ENCODE results near the gene ENTHD1.

Gene ENTHD1

DNA sequence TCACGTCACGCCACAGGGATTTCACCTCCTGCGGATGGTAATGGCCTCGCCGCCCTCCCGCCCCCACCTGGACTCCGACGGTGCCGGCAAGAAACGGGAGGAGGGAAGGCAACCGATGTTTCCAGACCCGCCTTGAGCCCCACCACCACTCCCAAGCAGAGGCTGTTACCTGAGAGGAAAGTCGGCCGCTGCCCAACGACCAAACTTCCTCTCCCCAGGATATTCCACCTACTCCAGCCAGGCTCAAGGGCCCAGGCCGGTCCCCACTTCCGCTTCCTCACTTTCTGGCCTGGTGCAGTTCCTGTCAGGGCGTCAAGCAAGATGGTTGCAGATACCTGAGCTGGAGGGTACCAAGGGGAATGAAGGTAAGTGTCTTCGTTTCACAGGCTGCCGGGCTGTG lies at the start of gene ENTHD1:
Gene ENTHD1 (minus strand): TSS at position 235 of the 400 bp plus-strand sequence. CDS start 6,012 bp downstream, outside the sequence.
- DNase-seq = no peak

DNA sequence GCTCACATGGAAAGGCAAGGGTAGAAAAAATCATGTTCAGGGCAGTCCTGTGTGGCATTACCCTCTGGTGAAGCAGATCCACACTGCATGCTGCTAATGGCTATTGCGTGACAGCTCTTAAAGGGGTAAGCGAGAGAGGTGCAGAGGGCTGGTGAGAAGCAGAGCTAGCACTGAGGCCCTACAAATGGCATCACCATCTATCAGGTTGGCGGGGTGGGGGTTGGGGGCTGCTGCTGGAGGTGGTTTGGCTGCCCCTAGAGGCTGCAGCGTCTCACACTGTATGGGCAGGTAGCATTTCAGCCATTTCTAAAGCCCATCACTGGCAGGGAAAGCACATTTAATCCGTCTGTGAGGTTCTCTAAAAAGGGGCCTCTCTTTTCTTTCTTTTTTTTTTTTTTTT lies 49.8 kb upstream of the ENTHD1 start:
- no peak for DNase-seq

DNA sequence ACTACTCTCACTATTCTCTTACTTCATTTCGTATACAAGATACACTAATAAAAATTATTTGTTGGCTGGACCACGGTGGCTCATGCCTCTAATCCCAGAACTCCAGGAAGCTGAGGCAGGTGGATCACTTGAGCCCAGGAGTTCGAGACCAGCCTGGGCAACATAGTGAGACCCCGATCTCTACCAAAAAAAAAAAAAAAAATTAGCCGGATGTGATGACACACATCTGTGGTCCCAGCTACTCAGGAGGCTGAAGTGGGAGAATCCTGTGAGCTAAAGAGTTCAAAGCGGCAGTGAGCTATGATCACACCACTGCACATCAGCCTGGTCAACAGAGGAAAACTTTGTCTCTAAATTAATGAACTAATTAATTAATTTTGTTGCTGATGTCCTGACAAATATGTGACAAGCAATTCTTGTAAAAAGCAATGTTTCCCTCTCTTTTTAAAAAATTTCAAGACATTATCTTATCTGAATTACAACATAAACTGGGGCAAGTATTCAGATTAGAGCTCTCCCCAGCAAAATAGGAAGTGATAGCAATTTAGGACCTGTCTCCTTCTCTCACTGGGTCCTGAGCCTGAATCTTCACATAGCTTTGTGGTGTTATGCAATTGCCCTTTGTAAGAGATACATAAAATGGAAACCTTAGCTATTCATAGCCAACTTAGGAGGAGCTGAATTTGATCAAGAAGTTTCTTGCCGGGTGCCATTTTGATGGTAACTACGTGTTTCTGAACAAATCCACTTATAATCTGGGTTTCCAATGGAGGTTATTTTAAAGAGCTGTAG lies 49.1 kb upstream of the ENTHD1 start:
- DNase-seq = no peak

DNA sequence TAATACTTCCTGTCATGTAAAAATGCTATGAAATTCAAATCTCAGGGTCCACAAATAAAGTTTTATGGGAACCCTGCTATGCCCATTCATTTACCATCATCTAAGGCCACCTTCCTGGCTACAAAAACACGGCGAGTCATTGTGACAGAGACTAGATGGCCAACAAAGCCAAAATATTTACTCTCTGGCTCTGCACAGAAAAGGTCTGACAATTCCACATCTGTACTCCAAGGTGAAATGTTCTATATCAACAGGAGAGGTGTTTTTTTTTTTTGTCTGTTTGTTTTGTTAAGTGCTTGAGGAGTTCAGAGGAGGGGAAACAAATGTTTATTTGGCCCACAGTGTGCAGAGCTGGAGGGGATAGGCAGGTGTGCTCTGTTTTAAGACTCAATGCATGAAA lies 48.0 kb upstream of the ENTHD1 start:
- no peak for DNase-seq

- no peak for DNase-seq
Measured at GRCh38 chr22:39940757-39941305, 47.3 kb upstream of the ENTHD1 start.

GRCh38 chr22:39939830-39940229 lies 46.3 kb upstream of the ENTHD1 start:
- DNase-seq = no peak

DNA sequence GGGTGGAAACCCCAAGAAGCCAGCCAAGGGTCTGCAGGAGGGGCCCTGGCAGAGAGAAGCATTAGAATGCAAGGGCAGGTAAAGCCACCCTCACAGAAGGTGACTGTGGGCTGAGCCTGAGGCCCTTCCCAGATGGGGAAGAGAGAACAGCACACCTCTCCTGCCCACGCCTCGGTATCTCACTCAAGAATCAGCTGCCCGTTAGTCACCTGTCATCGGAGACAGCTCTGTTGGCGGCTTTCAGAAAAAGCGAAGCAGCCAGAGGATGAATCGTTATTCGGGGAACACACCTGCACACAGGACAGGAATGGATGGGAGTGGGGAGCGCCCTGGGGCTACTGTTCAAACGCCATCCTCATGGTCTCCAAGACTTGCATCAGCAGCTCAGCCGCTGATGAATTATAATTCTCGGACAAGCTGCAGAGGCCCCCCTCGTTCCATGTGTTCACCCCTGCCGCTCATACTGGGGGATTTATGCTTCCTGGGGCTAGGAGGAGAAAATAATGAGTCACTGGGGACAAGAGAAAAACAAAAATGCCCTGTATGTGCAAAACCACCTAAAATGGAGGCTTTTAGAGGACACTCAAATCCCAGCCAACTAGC lies 45.0 kb upstream of the ENTHD1 start:
- DNase-seq = no peak

- DNase-seq = no peak
Measured at GRCh38 chr22:39937906-39938305, 44.3 kb upstream of the ENTHD1 start.

- no peak for DNase-seq
Measured at GRCh38 chr22:39936523-39937145, 43.1 kb upstream of the ENTHD1 start.

DNA sequence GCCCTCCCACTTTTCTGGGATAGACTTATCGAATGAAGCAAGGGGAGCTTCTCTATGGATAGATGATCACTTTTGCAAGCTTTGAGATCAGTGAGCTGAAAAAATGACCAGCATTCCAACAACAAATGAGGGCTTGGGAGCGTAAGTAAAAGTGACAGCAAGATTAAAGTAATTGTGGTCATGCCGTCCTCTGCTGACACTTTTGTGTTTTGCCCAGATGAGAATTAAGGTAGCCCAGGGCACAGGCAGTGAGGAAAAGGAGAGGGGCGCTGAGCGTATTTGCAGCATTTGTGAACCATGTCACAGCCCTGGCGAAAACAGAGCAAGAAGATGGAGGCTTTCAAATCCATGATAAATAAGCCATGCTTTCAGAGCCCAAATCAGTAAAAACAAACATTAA lies 42.1 kb upstream of the ENTHD1 start:
- peak; percentile 88 for DNase-seq

DNA sequence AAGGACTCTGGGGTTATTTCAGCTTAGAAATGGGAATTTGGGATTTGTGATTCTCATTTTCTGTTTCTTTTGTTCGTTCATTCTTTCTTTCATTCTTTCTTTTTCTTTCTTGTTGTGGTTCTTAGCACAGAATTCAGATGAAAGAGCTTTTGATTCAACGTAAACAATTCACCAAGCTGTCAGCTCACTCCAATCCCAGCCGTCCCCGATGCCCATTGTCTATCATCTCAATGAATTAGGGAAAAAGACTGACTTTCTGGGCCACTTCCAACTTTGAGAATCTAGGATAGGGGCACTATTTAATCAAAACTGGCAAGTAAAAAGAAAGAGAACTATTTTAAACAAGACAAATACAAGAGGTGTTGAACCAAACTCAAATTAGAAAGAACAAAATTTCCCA lies 41.6 kb upstream of the ENTHD1 start:
- no peak for DNase-seq

DNA sequence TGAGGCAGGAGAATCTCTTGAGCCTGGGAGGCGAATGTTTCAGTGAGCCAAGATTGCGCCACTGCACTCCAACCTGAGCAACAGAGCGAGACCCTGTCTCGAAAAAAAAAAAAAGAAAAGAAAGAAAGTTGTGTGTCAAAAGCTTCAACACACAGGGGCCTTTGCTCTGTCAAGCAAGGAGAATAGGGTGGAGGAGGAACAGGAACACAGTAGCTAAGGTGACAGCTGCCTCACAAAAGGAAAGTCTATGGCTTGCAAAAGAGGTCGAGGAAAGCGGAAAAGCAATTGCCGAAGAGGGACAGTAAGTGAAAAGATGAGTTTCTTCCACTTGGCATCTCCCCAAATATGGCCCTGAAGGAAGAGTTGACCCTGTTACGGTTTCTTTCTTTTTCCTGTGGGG lies 40.2 kb upstream of the ENTHD1 start:
- DNase-seq = no peak

GRCh38 chr22:39932918-39933649 lies 39.5 kb upstream of the ENTHD1 start:
- no peak for DNase-seq

GRCh38 chr22:39932166-39932565 lies 38.6 kb upstream of the ENTHD1 start:
- no peak for DNase-seq

DNA sequence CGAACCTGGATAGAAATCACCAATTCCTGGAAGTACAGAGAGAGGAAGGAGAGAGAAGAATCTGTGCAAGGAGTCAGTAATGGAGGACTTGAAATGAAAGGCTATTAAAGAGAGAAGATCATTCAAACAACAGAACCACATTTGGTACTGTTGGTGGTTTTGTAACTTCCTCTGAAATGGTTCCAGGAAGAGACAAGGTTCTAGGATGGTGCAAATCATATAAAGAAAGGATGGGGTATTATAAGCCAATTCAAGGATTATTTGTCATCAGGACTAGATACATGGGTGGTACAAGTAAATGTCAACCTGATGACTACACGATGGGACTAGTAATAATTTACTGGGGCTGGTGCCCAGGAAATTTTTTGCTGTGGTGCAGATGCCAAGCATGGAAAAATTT lies 37.7 kb upstream of the ENTHD1 start:
- no peak for DNase-seq

DNA sequence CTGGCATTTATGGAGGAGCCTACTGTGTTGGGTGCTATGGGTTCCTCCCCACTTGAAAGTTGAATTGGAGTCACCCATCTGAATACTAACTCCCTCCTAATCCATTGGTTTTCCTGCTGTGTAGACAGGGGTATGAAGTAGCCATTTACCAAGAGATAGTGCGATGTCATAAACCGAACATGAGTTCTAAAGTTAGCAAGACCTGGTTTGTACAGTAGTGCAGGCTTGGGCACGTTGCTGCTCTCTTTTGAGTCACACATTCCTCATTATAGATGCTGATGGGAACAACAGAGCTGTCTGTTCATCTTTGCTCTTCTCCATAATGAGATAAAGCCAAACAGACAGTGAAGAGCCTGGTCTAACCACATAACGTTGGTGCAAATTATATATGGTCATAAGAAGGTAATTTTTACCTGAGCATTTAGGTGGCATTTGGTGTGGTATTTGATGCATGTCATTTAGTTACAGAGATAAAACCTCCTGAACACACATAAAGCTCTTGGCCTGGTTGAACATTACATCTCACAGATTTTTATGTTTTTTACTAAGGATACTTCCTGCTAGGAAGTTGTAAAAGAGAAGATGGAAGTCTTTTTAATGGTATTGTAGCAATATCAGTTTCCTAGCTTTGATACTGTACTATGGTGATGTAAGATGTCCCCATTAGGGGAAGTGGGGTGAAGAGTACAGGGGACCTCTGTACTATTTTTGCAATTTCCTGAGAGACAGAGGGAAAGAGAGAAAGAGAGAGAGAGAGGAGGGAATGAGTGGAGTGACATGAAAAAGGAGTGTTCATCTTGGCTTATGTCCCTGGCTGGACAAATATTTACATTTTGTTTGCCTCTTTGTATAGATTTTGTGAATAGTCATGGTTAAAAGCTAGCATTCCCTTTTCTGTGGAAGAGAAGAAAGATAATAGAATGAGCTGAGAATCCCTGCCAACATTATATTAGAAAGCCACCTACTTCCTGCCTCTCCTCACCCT lies 35.3 kb upstream of the ENTHD1 start:
- DNase-seq = no peak

DNA sequence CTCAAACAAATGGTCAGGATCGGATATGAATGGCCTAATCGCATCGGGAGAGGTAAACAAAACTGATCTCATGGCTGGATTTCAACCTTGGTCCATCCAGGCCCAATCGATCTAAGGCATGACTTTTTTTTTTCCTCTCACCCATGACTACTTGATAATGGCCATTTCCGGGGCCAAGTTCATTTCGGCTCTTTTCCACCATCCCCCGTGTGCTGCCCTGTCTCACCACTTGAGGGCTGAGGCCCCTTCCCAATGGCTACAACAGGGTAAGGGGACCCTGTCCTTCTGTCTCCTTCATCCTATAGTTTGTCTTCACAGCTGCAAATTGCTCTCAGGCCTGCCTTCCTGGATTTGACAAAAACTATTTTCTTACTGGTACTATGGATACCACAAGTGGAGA lies 34.0 kb upstream of the ENTHD1 start:
- no peak for DNase-seq

DNA sequence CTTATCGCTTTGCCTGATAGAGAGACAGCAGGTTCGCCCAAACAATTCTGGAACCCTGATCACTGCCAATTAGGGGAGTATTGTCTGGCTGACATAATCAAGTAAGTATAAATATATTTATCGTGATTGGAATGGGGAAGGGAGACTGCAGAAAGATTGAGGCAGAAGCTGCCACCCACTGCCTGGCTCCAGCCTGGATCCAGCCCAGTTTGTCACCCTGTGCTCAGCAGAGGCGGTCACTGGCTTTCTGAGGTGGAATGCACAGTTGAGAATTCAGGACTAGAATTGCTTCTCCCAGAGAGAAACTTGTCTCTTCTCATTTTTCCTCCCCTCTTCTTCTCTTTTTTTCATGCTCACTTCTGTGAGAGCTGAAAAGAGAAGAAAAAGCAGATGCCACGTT lies 33.2 kb upstream of the ENTHD1 start:
- DNase-seq = no peak

- no peak for DNase-seq
Measured at GRCh38 chr22:39925909-39926679, 32.5 kb upstream of the ENTHD1 start.

- no peak for DNase-seq
Measured at GRCh38 chr22:39925273-39925672, 31.7 kb upstream of the ENTHD1 start.

GRCh38 chr22:39924286-39924685 lies 30.7 kb upstream of the ENTHD1 start:
- no peak for DNase-seq
